Endothelial cell of umbilical vein (primary cell): ENCODE results near the gene SLC44A1. TPM values are rescaled to one million over a fixed set of nuclear protein-coding genes. Genes with fewer than 3 reads are reported as not detected.

Experiments used
- BruUV-seq: library from RNA; stranded (reverse); fragments of 400-500 nt; replicated peaks from 2 replicates; lab custom pipeline; 2021; lab: Mats Ljungman, UMichigan
- CTCF ChIA-PET: fragments of 300-600, 350-600 bp; sonication (Branson Sonifier 250); formaldehyde crosslinking; loops from one replicate; lab custom pipeline; 2021; ENCODE audit warnings: antibody characterized with exemption, inconsistent platforms; lab: Charles Lee
- POLR2A ChIA-PET: fragments of 300-600, 350-600 bp; sonication (Branson Sonifier 250); formaldehyde crosslinking; loops from one replicate; lab custom pipeline; 2021; ENCODE audit warnings: antibody characterized with exemption, inconsistent platforms; lab: Charles Lee
- DNase-seq: peaks from one replicate; pipeline ENCODE4 v3.0.0-alpha.2; 2011; ENCODE audit warnings: low read depth, low spot score
- FAIRE-seq: peaks from 2 replicates; lab custom pipeline; 2011; peaks lifted over from hg19 to GRCh38; lab: Jason Lieb, UNC
- H2AFZ ChIP-seq: 2 replicates; pipeline ENCODE4 v1.6.0; 2012; ENCODE audit warnings: low read depth, low read length, control low read depth, inconsistent platforms
- H3K27ac ChIP-seq: 2 replicates; pipeline ENCODE4 v1.5.1; 2011; ENCODE audit warnings: low read depth, mild to moderate bottlenecking, control low read depth, low read length, moderate library complexity; ENCODE audit not compliant: insufficient read depth
- H3K27me3 ChIP-seq, 2 experiments: 2 replicates each; pipeline versions ENCODE4 v1.6.0 to v1.6.1; 2011; ENCODE audit warnings: low read length in 2 of 2, mixed read lengths in 1 of 2; ENCODE audit not compliant: control insufficient read depth in 2 of 2, insufficient read depth in 2 of 2
- H3K36me3 ChIP-seq, 2 experiments: 2 replicates in 1 of 2; 3 replicates in 1 of 2; pipeline ENCODE4 v1.5.1; 2011; ENCODE audit warnings: low read length in 2 of 2, mild to moderate bottlenecking in 1 of 2, moderate library complexity in 1 of 2; ENCODE audit not compliant: control insufficient read depth in 2 of 2, insufficient read depth in 2 of 2; ENCODE audit errors: extremely low read depth in 1 of 2
- H3K4me1 ChIP-seq: 3 replicates; pipeline ENCODE4 v1.5.1; 2011; ENCODE audit warnings: mild to moderate bottlenecking, low read length; ENCODE audit not compliant: control insufficient read depth, insufficient read depth; ENCODE audit errors: extremely low read depth
- H3K4me2 ChIP-seq: 2 replicates; pipeline ENCODE4 v1.6.1; 2011; ENCODE audit warnings: low read length, control low read depth, mixed read lengths; ENCODE audit not compliant: insufficient read depth
- H3K4me3 ChIP-seq, 3 experiments: fragments of 200-600 bp in 1 of 3; sonication (generic), shearing (Covaris generic) in 1 of 3; replicated peaks in 1 of 3; 2 replicates each; pipeline ENCODE4 v1.5.1; 2011 to 2016; ENCODE audit warnings: control low read depth in 3 of 3, low read length in 3 of 3, mild to moderate bottlenecking in 2 of 3, inconsistent platforms in 1 of 3, low read depth in 1 of 3, moderate library complexity in 1 of 3; ENCODE audit not compliant: insufficient read depth in 1 of 3
- H3K79me2 ChIP-seq: 2 replicates; pipeline ENCODE4 v1.6.0; 2012; ENCODE audit warnings: low read length, inconsistent platforms; ENCODE audit not compliant: control insufficient read depth, insufficient read depth
- H3K9ac ChIP-seq: replicated peaks from 2 replicates; pipeline ENCODE3; 2011; ENCODE audit warnings: low read length, control low read depth; ENCODE audit not compliant: insufficient read depth; ENCODE audit errors: extremely low read depth
- H3K9me1 ChIP-seq: replicated peaks from 3 replicates; pipeline ENCODE4 v1.6.0; 2011; ENCODE audit warnings: mild to moderate bottlenecking, low read length; ENCODE audit not compliant: control insufficient read depth, insufficient read depth; ENCODE audit errors: extremely low read depth
- H3K9me3 ChIP-seq: replicated peaks from 2 replicates; pipeline ENCODE4 v1.5.1; 2012; ENCODE audit warnings: low read length, inconsistent platforms; ENCODE audit not compliant: control insufficient read depth, insufficient read depth
- H4K20me1 ChIP-seq: replicated peaks from 2 replicates; pipeline ENCODE3; 2011; ENCODE audit warnings: mild to moderate bottlenecking, low read length; ENCODE audit not compliant: control insufficient read depth, insufficient read depth; ENCODE audit errors: extremely low read depth
- CTCF ChIP-seq, 2 donors: IDR thresholded peaks; 1 replicate in 1 of 2; 2 replicates in 1 of 2; pipeline ENCODE4 v1.5.1; 2011; ENCODE audit warnings: low read length in 2 of 2, mild to moderate bottlenecking in 2 of 2, moderate library complexity in 2 of 2, control low read depth in 1 of 2, inconsistent platforms in 1 of 2, low read depth in 1 of 2; ENCODE audit not compliant: insufficient read depth in 1 of 2; ENCODE audit errors: extremely low read depth in 1 of 2
- EZH2 ChIP-seq: IDR thresholded peaks from 2 replicates; pipeline ENCODE4 v1.6.1; 2012; ENCODE audit warnings: borderline replicate concordance, low read depth, mild to moderate bottlenecking, moderate library complexity, low read length, inconsistent platforms; ENCODE audit not compliant: severe bottlenecking
- FOS ChIP-seq: IDR thresholded peaks from 2 replicates; pipeline ENCODE4 v1.6.1; 2011; ENCODE audit warnings: mild to moderate bottlenecking, low read length, moderate library complexity, borderline replicate concordance; ENCODE audit not compliant: insufficient read depth
- GATA2 ChIP-seq: IDR thresholded peaks from 2 replicates; pipeline ENCODE4 v1.7.0; 2011; ENCODE audit warnings: low read depth, mild to moderate bottlenecking, moderate library complexity, mixed read lengths, low read length; ENCODE audit not compliant: insufficient read length, insufficient read depth
- JUN ChIP-seq: IDR thresholded peaks from 2 replicates; pipeline ENCODE4 v1.6.1; 2011; ENCODE audit warnings: borderline replicate concordance, low read depth; ENCODE audit not compliant: insufficient read length, insufficient read depth
- MAX ChIP-seq: IDR thresholded peaks from 2 replicates; pipeline ENCODE4 v1.6.1; 2011; ENCODE audit not compliant: insufficient read depth, insufficient read length
- MYC ChIP-seq: IDR thresholded peaks from one replicate; pipeline ENCODE4 v1.6.1; 2011; ENCODE audit warnings: mild to moderate bottlenecking, low read depth, low read length
- POLR2A ChIP-seq: IDR thresholded peaks from 2 replicates; pipeline ENCODE4 v1.6.1; 2012; ENCODE audit warnings: low read depth, mild to moderate bottlenecking, control low read depth, low read length
- POLR2AphosphoS5 ChIP-seq: IDR thresholded peaks from 2 replicates; pipeline ENCODE4 v1.6.1; 2012; ENCODE audit warnings: low read depth, mild to moderate bottlenecking, control low read depth, low read length, moderate library complexity; ENCODE audit not compliant: insufficient read depth
- dilution Hi-C: fragments of 300-500 bp; cut with MboI; formaldehyde crosslinking; loops from one replicate; pipeline ENCODE4 v1.15.0; 2019; ENCODE audit warnings: low sequenced_read_pairs; ENCODE audit not compliant: extremely low pct_ligation_motif_present
- intact Hi-C: fragments of 100-400 bp; cut with micrococcal nuclease; formaldehyde crosslinking; loops from one replicate; pipeline ENCODE4 v1.10.0; 2022
- polyA plus RNA-seq, 4 experiments: library from polyadenylated mRNA; depleted of rRNA in 3 of 4; stranded (reverse) in 3 of 4; unstranded in 1 of 4; fragments of >200 nt; gene quantifications; 2 replicates each; pipeline versions ENCODE4 v1.2.1 to v1.2.3, GENCODE V29; 2011 to 2012; ENCODE audit warnings: missing spikeins in 1 of 4
- total RNA-seq: library from RNA; stranded (reverse); gene quantifications from 2 replicates; pipeline ENCODE4 v1.2.3, GENCODE V29; 2021

Gene SLC44A1
- total and polyA plus RNA-seq, 2 donors (not counting 3 experiments of a cell fraction or from before 2014, with no cell fraction given), result 16.1 to 37.7 TPM

- BruUV-seq, result no TSS peak
- Histone ChIP-seq H3K9me1 (no peaks in the 10 kb centered on the region), H2AFZ (no peak overlapping the region), H4K20me1 (no peaks in the 10 kb centered on the region), H3K4me3 (no peak overlapping the region), H3K4me1 (no peaks in the 10 kb centered on the region), H3K79me2 (no peaks in the 10 kb centered on the region), H3K4me2 (no peak overlapping the region), H3K27me3 (no peaks in the 10 kb centered on the region), H3K9ac (no peak overlapping the region), H3K27ac (no peak overlapping the region), H3K36me3 (no peaks in the 10 kb centered on the region), H3K9me3 (no peaks in the 10 kb centered on the region)
- CTCF ChIA-PET, result interaction anchor here (0.9 kb wide), 1 partner anchor 33 kb away, joined by 3 read pairs; no protein-coding TSS in a partner anchor
- intact Hi-C loops, result no loop called here
- TF ChIP-seq GATA2, result no peak
- TF ChIP-seq CTCF (IDR thresholded peaks at IDR 0.05; ENCODE audit: extremely low read depth in 1 of 2, insufficient read depth in 1 of 2, low read depth in 1 of 2, low read length in 2 of 2), result no peak
- TF ChIP-seq MYC, result no peak
- no peak for TF ChIP-seq MAX
- TF ChIP-seq JUN, result no peak
- no peak for TF ChIP-seq FOS
- no peak for TF ChIP-seq EZH2
- no peak for TF ChIP-seq POLR2A
- TF ChIP-seq POLR2AphosphoS5, result no peak
- no peak for FAIRE-seq
- dilution Hi-C loops, result no loop called here
- no peak for DNase-seq
- POLR2A ChIA-PET, result interaction anchor here (1.2 kb wide), 1 partner anchor 10 kb away, joined by 3 read pairs; no protein-coding TSS in a partner anchor
Observed at GRCh38 chr9:105319202-105319813, 74.9 kb downstream of the SLC44A1 start.
